Endothelial cell of umbilical vein (primary cell): ENCODE results near the gene H3-3A. TPM values are rescaled to one million over a fixed set of nuclear protein-coding genes. Genes with fewer than 3 reads are reported as not detected.

Experiments used
- BruUV-seq: library from RNA; stranded (reverse); fragments of 400-500 nt; replicated peaks from 2 replicates; lab custom pipeline; 2021; lab: Mats Ljungman, UMichigan
- CTCF ChIA-PET: fragments of 300-600, 350-600 bp; sonication (Branson Sonifier 250); formaldehyde crosslinking; loops from one replicate; lab custom pipeline; 2021; ENCODE audit warnings: antibody characterized with exemption, inconsistent platforms; lab: Charles Lee
- POLR2A ChIA-PET: fragments of 300-600, 350-600 bp; sonication (Branson Sonifier 250); formaldehyde crosslinking; loops from one replicate; lab custom pipeline; 2021; ENCODE audit warnings: antibody characterized with exemption, inconsistent platforms; lab: Charles Lee
- DNase-seq: peaks from one replicate; pipeline ENCODE4 v3.0.0-alpha.2; 2011; ENCODE audit warnings: low read depth, low spot score
- FAIRE-seq: peaks from 2 replicates; lab custom pipeline; 2011; peaks lifted over from hg19 to GRCh38; lab: Jason Lieb, UNC
- H2AFZ ChIP-seq: 2 replicates; pipeline ENCODE4 v1.6.0; 2012; ENCODE audit warnings: low read depth, low read length, control low read depth, inconsistent platforms
- H3K27ac ChIP-seq: 2 replicates; pipeline ENCODE4 v1.5.1; 2011; ENCODE audit warnings: low read depth, mild to moderate bottlenecking, control low read depth, low read length, moderate library complexity; ENCODE audit not compliant: insufficient read depth
- H3K27me3 ChIP-seq, 2 experiments: 2 replicates each; pipeline versions ENCODE4 v1.6.0 to v1.6.1; 2011; ENCODE audit warnings: low read length in 2 of 2, mixed read lengths in 1 of 2; ENCODE audit not compliant: control insufficient read depth in 2 of 2, insufficient read depth in 2 of 2
- H3K36me3 ChIP-seq, 2 experiments: 2 replicates in 1 of 2; 3 replicates in 1 of 2; pipeline ENCODE4 v1.5.1; 2011; ENCODE audit warnings: low read length in 2 of 2, mild to moderate bottlenecking in 1 of 2, moderate library complexity in 1 of 2; ENCODE audit not compliant: control insufficient read depth in 2 of 2, insufficient read depth in 2 of 2; ENCODE audit errors: extremely low read depth in 1 of 2
- H3K4me1 ChIP-seq: 3 replicates; pipeline ENCODE4 v1.5.1; 2011; ENCODE audit warnings: mild to moderate bottlenecking, low read length; ENCODE audit not compliant: control insufficient read depth, insufficient read depth; ENCODE audit errors: extremely low read depth
- H3K4me2 ChIP-seq: 2 replicates; pipeline ENCODE4 v1.6.1; 2011; ENCODE audit warnings: low read length, control low read depth, mixed read lengths; ENCODE audit not compliant: insufficient read depth
- H3K4me3 ChIP-seq, 3 experiments: fragments of 200-600 bp in 1 of 3; sonication (generic), shearing (Covaris generic) in 1 of 3; replicated peaks in 1 of 3; 2 replicates each; pipeline ENCODE4 v1.5.1; 2011 to 2016; ENCODE audit warnings: control low read depth in 3 of 3, low read length in 3 of 3, mild to moderate bottlenecking in 2 of 3, inconsistent platforms in 1 of 3, low read depth in 1 of 3, moderate library complexity in 1 of 3; ENCODE audit not compliant: insufficient read depth in 1 of 3
- H3K79me2 ChIP-seq: 2 replicates; pipeline ENCODE4 v1.6.0; 2012; ENCODE audit warnings: low read length, inconsistent platforms; ENCODE audit not compliant: control insufficient read depth, insufficient read depth
- H3K9ac ChIP-seq: replicated peaks from 2 replicates; pipeline ENCODE3; 2011; ENCODE audit warnings: low read length, control low read depth; ENCODE audit not compliant: insufficient read depth; ENCODE audit errors: extremely low read depth
- H3K9me1 ChIP-seq: replicated peaks from 3 replicates; pipeline ENCODE4 v1.6.0; 2011; ENCODE audit warnings: mild to moderate bottlenecking, low read length; ENCODE audit not compliant: control insufficient read depth, insufficient read depth; ENCODE audit errors: extremely low read depth
- H3K9me3 ChIP-seq: replicated peaks from 2 replicates; pipeline ENCODE4 v1.5.1; 2012; ENCODE audit warnings: low read length, inconsistent platforms; ENCODE audit not compliant: control insufficient read depth, insufficient read depth
- H4K20me1 ChIP-seq: replicated peaks from 2 replicates; pipeline ENCODE3; 2011; ENCODE audit warnings: mild to moderate bottlenecking, low read length; ENCODE audit not compliant: control insufficient read depth, insufficient read depth; ENCODE audit errors: extremely low read depth
- CTCF ChIP-seq, 2 donors: IDR thresholded peaks; 1 replicate in 1 of 2; 2 replicates in 1 of 2; pipeline ENCODE4 v1.5.1; 2011; ENCODE audit warnings: low read length in 2 of 2, mild to moderate bottlenecking in 2 of 2, moderate library complexity in 2 of 2, control low read depth in 1 of 2, inconsistent platforms in 1 of 2, low read depth in 1 of 2; ENCODE audit not compliant: insufficient read depth in 1 of 2; ENCODE audit errors: extremely low read depth in 1 of 2
- EZH2 ChIP-seq: IDR thresholded peaks from 2 replicates; pipeline ENCODE4 v1.6.1; 2012; ENCODE audit warnings: borderline replicate concordance, low read depth, mild to moderate bottlenecking, moderate library complexity, low read length, inconsistent platforms; ENCODE audit not compliant: severe bottlenecking
- FOS ChIP-seq: IDR thresholded peaks from 2 replicates; pipeline ENCODE4 v1.6.1; 2011; ENCODE audit warnings: mild to moderate bottlenecking, low read length, moderate library complexity, borderline replicate concordance; ENCODE audit not compliant: insufficient read depth
- GATA2 ChIP-seq: IDR thresholded peaks from 2 replicates; pipeline ENCODE4 v1.7.0; 2011; ENCODE audit warnings: low read depth, mild to moderate bottlenecking, moderate library complexity, mixed read lengths, low read length; ENCODE audit not compliant: insufficient read length, insufficient read depth
- JUN ChIP-seq: IDR thresholded peaks from 2 replicates; pipeline ENCODE4 v1.6.1; 2011; ENCODE audit warnings: borderline replicate concordance, low read depth; ENCODE audit not compliant: insufficient read length, insufficient read depth
- MAX ChIP-seq: IDR thresholded peaks from 2 replicates; pipeline ENCODE4 v1.6.1; 2011; ENCODE audit not compliant: insufficient read depth, insufficient read length
- MYC ChIP-seq: IDR thresholded peaks from one replicate; pipeline ENCODE4 v1.6.1; 2011; ENCODE audit warnings: mild to moderate bottlenecking, low read depth, low read length
- POLR2A ChIP-seq: IDR thresholded peaks from 2 replicates; pipeline ENCODE4 v1.6.1; 2012; ENCODE audit warnings: low read depth, mild to moderate bottlenecking, control low read depth, low read length
- POLR2AphosphoS5 ChIP-seq: IDR thresholded peaks from 2 replicates; pipeline ENCODE4 v1.6.1; 2012; ENCODE audit warnings: low read depth, mild to moderate bottlenecking, control low read depth, low read length, moderate library complexity; ENCODE audit not compliant: insufficient read depth
- dilution Hi-C: fragments of 300-500 bp; cut with MboI; formaldehyde crosslinking; loops from one replicate; pipeline ENCODE4 v1.15.0; 2019; ENCODE audit warnings: low sequenced_read_pairs; ENCODE audit not compliant: extremely low pct_ligation_motif_present
- intact Hi-C: fragments of 100-400 bp; cut with micrococcal nuclease; formaldehyde crosslinking; loops from one replicate; pipeline ENCODE4 v1.10.0; 2022
- polyA plus RNA-seq, 4 experiments: library from polyadenylated mRNA; depleted of rRNA in 3 of 4; stranded (reverse) in 3 of 4; unstranded in 1 of 4; fragments of >200 nt; gene quantifications; 2 replicates each; pipeline versions ENCODE4 v1.2.1 to v1.2.3, GENCODE V29; 2011 to 2012; ENCODE audit warnings: missing spikeins in 1 of 4
- total RNA-seq: library from RNA; stranded (reverse); gene quantifications from 2 replicates; pipeline ENCODE4 v1.2.3, GENCODE V29; 2021

Gene H3-3A
- total and polyA plus RNA-seq, 2 donors (not counting 3 experiments of a cell fraction or from before 2014, with no cell fraction given): 426 to 477 TPM

GRCh38 chr1:226019572-226019971, 42.9 kb upstream of the H3-3A start:
- no peak overlapping the region for H3K4me3 ChIP-seq
- BruUV-seq: no TSS peak
- no peaks in the 10 kb centered on the region for H3K79me2 ChIP-seq
- H2AFZ ChIP-seq: no peak overlapping the region
- H3K9ac ChIP-seq: no peak overlapping the region
- FAIRE-seq (no peak), DNase-seq (no peak)
- H3K9me1 ChIP-seq: no peaks in the 10 kb centered on the region
- no peaks in the 10 kb centered on the region for H4K20me1 ChIP-seq
- no peak overlapping the region for H3K27ac ChIP-seq
- H3K36me3 ChIP-seq: no peaks in the 10 kb centered on the region
- H3K4me2 ChIP-seq: no peak overlapping the region
- no peaks in the 10 kb centered on the region for H3K9me3 ChIP-seq
- ChIA-PET CTCF (interaction anchor here (1.0 to 1.3 kb wide), 3 partner anchors 15 to 45 kb away, joined by 3 to 4 read pairs (median 3); partner anchors contain the start of gene H3-3A), POLR2A (no interaction called here)
- peaks cover 3 to 5% of the 10 kb centered on the region in 2 experiments for H3K27me3 ChIP-seq
- H3K4me1 ChIP-seq: no peaks in the 10 kb centered on the region
- dilution Hi-C loops: no loop called here
- intact Hi-C loops: no loop called here
- TF ChIP-seq POLR2AphosphoS5 (no peak), GATA2 (no peak), EZH2 (no peak), MAX (no peak), JUN (no peak)

- intact Hi-C loops: no loop called here
These were observed 41.1 kb upstream of the H3-3A start for GRCh38 chr1:226021401-226021800.

More at GRCh38 chr1:226021401-226021800, 41.1 kb upstream of the H3-3A start:
- no peaks in the 10 kb centered on the region for H3K36me3 ChIP-seq
- DNase-seq: no peak
- no peaks in the 10 kb centered on the region for H3K9me3 ChIP-seq
- no peak for TF ChIP-seq CTCF (IDR thresholded peaks at IDR 0.05; ENCODE audit: extremely low read depth in 1 of 2, insufficient read depth in 1 of 2, low read depth in 1 of 2, low read length in 2 of 2)
- TF ChIP-seq EZH2: no peak
- TF ChIP-seq MYC: no peak
- no peak for TF ChIP-seq POLR2A
- no peak for TF ChIP-seq JUN
- TF ChIP-seq FOS: no peak
- no peak for TF ChIP-seq MAX
- no peak for TF ChIP-seq POLR2AphosphoS5
- TF ChIP-seq GATA2: no peak
- peaks cover 3 to 5% of the 10 kb centered on the region in 2 experiments for H3K27me3 ChIP-seq
- no peak overlapping the region for H3K9ac ChIP-seq
- H4K20me1 ChIP-seq: no peaks in the 10 kb centered on the region
- no peak overlapping the region for H2AFZ ChIP-seq
- CTCF ChIA-PET: no interaction called here
- no peak overlapping the region for H3K4me2 ChIP-seq
- H3K4me1 ChIP-seq: no peaks in the 10 kb centered on the region
- no peak for FAIRE-seq
- H3K27ac ChIP-seq: no peak overlapping the region
- H3K4me3 ChIP-seq: no peak overlapping the region
- H3K79me2 ChIP-seq: no peaks in the 10 kb centered on the region
- no TSS peak for BruUV-seq
- POLR2A ChIA-PET: no interaction called here
- dilution Hi-C loops: no loop called here
- no peaks in the 10 kb centered on the region for H3K9me1 ChIP-seq
